OCI-LY1 (cell line): ENCODE data around the gene AKT1.

Source experiments
- H2AFZ ChIP-seq: fragments of 200-600 bp; sonication (generic), shearing (Covaris generic); 2 replicates; pipeline ENCODE4 v1.6.0; 2014; ENCODE audit warnings: antibody characterized with exemption, mild to moderate bottlenecking, low read length
- H3F3A ChIP-seq: fragments of 200-600 bp; sonication (generic), shearing (Covaris generic); 2 replicates; pipeline ENCODE4 v1.6.0; 2014; ENCODE audit warnings: mild to moderate bottlenecking, antibody characterized with exemption, low read length, moderate library complexity; ENCODE audit not compliant: insufficient read depth
- H3K27ac ChIP-seq: fragments of 200-600 bp; sonication (generic); 2 replicates; pipeline ENCODE4 v1.5.1; 2014; ENCODE audit warnings: low read length, mixed run types, mild to moderate bottlenecking, low read depth; ENCODE audit not compliant: poor library complexity, severe bottlenecking
- H3K27me3 ChIP-seq: fragments of 200-600 bp; sonication (generic); 2 replicates; pipeline ENCODE4 v1.6.0; 2014; ENCODE audit warnings: antibody characterized with exemption, mild to moderate bottlenecking, low read length, moderate library complexity; ENCODE audit not compliant: insufficient read depth
- H3K36me3 ChIP-seq: fragments of 200-600 bp; sonication (generic); 2 replicates; pipeline ENCODE4 v1.6.1; 2014; ENCODE audit warnings: mild to moderate bottlenecking, antibody characterized with exemption, low read length, moderate library complexity, mixed read lengths; ENCODE audit not compliant: insufficient read depth
- H3K4me1 ChIP-seq: fragments of 200-600 bp; sonication (generic); 2 replicates; pipeline ENCODE4 v1.5.1; 2014; ENCODE audit warnings: mild to moderate bottlenecking, low read length, moderate library complexity; ENCODE audit not compliant: insufficient read depth, severe bottlenecking
- H3K4me2 ChIP-seq: fragments of 200-600 bp; sonication (generic), shearing (Covaris generic); 2 replicates; pipeline ENCODE4 v1.6.1; 2014; ENCODE audit warnings: low read length
- H3K4me3 ChIP-seq: fragments of 200-600 bp; sonication (generic); 2 replicates; pipeline ENCODE4 v1.5.1; 2014; ENCODE audit warnings: low read length, low read depth, mild to moderate bottlenecking, mixed read lengths; ENCODE audit not compliant: poor library complexity, severe bottlenecking
- H3K79me2 ChIP-seq: fragments of 200-600 bp; shearing (Covaris generic); 2 replicates; pipeline ENCODE4 v1.6.1; 2016; ENCODE audit warnings: mixed run types, low read length, mixed read lengths; ENCODE audit not compliant: insufficient read depth
- H3K9ac ChIP-seq: fragments of 200-600 bp; sonication (generic), shearing (Covaris generic); 2 replicates; pipeline ENCODE4 v1.6.1; 2014; ENCODE audit warnings: mild to moderate bottlenecking, low read length, mixed read lengths
- H3K9me2 ChIP-seq: fragments of 200-600 bp; sonication (generic), shearing (Covaris generic); 2 replicates; pipeline ENCODE4 v1.6.1; 2014; ENCODE audit warnings: low read depth, mild to moderate bottlenecking, low read length, mixed read lengths
- H3K9me3 ChIP-seq: fragments of 200-600 bp; shearing (Covaris generic); 2 replicates; pipeline ENCODE4 v1.6.1; 2014; ENCODE audit warnings: low read length, mixed read lengths
- H4K20me1 ChIP-seq: fragments of 200-600 bp; sonication (generic), shearing (Covaris generic); 2 replicates; pipeline ENCODE4 v1.6.0; 2016; ENCODE audit warnings: mild to moderate bottlenecking, low read length; ENCODE audit not compliant: insufficient read depth
- CTCF ChIP-seq: fragments of 200-600 bp; sonication (generic), shearing (Covaris generic); IDR thresholded peaks from 2 replicates; pipeline ENCODE4 v1.5.1; 2017; ENCODE audit warnings: mild to moderate bottlenecking, antibody characterized with exemption, low read length, moderate library complexity, mixed read lengths
- EZH2 ChIP-seq: fragments of 200-600 bp; sonication (generic), shearing (Covaris generic); IDR thresholded peaks from 2 replicates; pipeline ENCODE4 v1.8.0; 2017; ENCODE audit warnings: borderline replicate concordance, mixed run types, mild to moderate bottlenecking, antibody characterized with exemption, low read length, moderate library complexity, mixed read lengths

The AKT1 gene

DNA sequence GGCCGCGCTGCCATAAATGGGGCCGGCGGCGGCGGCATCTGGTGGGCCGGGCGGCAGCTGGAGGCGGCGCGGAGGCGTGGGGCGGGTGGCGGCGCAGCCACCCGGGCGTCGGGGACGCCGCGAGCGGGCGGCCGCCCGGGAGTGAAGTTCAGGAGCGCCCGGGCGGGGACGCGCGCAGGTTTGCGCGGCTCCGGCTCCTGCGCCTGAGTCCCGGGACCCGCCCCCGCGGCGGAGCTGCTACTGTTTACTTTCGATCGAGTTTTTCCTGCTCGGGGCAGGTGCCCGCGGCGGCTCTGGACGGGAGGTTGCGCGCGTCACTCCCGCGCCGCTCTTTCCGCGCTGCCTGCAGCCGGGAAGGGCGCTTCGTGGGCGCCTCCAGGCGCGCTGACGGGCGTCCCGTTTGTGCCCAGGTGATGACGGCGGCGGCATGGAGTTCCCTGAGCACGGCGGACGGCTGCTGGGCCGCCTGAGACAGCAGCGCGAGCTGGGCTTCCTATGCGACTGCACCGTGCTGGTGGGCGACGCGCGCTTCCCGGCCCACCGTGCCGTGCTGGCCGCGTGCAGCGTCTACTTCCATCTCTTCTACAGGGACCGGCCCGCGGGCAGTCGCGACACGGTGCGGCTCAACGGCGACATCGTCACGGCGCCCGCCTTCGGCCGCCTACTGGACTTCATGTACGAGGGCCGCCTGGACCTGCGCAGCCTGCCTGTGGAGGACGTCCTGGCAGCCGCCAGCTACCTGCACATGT is 5.4 kb upstream of the AKT1 start, which contains the start of gene ZBTB42:
Gene ZBTB42 (plus strand): TSS at position 331 of the 749 bp plus-strand sequence. CDS start 97 bp downstream, at position 428.
- Histone ChIP-seq H3K9me3 (no peaks in the 10 kb centered on the region), H3K4me1 (peaks cover 43% of the 10 kb centered on the region), H3K36me3 (no peaks in the 10 kb centered on the region), H3K27ac (no peak within 1 kb of the TSS), H3K4me3 (peak within 1 kb of the TSS; percentile 61), H3F3A (peaks cover 9% of the 10 kb centered on the region), H4K20me1 (no peaks in the 10 kb centered on the region), H3K27me3 (peaks cover 14% of the 10 kb centered on the region), H3K9me2 (no peaks in the 10 kb centered on the region), H2AFZ (no peak within 1 kb of the TSS), H3K9ac (peak within 1 kb of the TSS; percentile 64; the same call in 1 of the 2 replicates), H3K4me2 (peak within 1 kb of the TSS; percentile 75), H3K79me2 (no peaks in the 10 kb centered on the region)
- TF ChIP-seq EZH2 (no peak), CTCF (no peak)

DNA sequence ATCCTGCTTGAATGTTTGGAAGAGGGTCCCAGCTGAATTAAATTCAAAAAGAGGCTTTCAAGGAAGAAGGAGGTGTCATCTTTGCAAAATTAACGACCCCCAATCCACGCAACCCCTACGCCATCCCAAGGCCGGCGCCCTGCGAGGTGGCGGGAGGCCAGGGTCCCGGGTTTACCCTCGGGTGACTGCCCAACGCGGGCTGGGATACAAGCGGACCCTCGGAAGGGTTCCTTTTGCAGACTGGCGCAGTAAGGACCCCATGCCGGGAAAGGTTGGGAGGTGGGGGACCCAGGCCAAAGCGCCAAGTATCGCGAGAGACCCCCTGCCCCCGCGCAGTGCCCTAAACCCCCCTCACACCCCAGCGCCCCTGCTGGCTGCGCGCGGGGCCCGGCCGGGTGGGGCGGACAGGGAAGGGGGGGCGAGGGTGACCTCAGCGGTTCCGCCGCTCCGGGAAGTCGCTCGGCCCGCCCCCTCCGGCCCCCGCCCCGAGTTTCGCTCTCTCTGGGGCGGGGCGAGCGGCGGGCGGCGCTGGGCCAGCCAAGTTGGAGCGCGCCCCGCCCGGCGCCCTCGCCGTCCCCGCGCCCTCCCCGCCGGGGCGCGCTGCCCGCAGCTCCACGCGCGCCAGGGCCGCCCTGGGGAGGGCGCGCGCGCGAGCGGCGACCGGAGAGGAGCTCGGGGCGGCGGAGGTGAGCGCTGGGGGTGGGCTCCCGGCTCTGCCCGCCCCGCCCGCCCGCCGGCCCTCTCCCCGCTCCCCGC is 4.6 kb upstream of the AKT1 start:
- H3K27ac ChIP-seq: no peak overlapping the region
- no peaks in the 10 kb centered on the region for H3K9me2 ChIP-seq
- H3K4me2 ChIP-seq: peak overlapping the region; percentile 59
- H3K9ac ChIP-seq: peak overlapping the region; percentile 64; the same call in 1 of the 2 replicates
- H3K4me1 ChIP-seq: peaks cover 45% of the 10 kb centered on the region
- H2AFZ ChIP-seq: no peak overlapping the region
- H4K20me1 ChIP-seq: no peaks in the 10 kb centered on the region
- no peaks in the 10 kb centered on the region for H3K9me3 ChIP-seq
- peaks cover 9% of the 10 kb centered on the region for H3F3A ChIP-seq
- H3K27me3 ChIP-seq: peaks cover 14% of the 10 kb centered on the region
- no peaks in the 10 kb centered on the region for H3K79me2 ChIP-seq
- no peak; the same call in 1 of the 2 replicates for TF ChIP-seq CTCF
- no peak for TF ChIP-seq EZH2
- peak overlapping the region; percentile 58 for H3K4me3 ChIP-seq
- H3K36me3 ChIP-seq: no peaks in the 10 kb centered on the region

- no peaks in the 10 kb centered on the region for H3K36me3 ChIP-seq
- no peaks in the 10 kb centered on the region for H3K9me2 ChIP-seq
- peak overlapping the region; percentile 58 for H3K4me3 ChIP-seq
- peaks cover 9% of the 10 kb centered on the region for H3F3A ChIP-seq
- H3K27me3 ChIP-seq: peaks cover 14% of the 10 kb centered on the region
- no peaks in the 10 kb centered on the region for H3K79me2 ChIP-seq
- no peak overlapping the region for H2AFZ ChIP-seq
- H3K4me2 ChIP-seq: peak overlapping the region; percentile 59
- peaks cover 45% of the 10 kb centered on the region for H3K4me1 ChIP-seq
- no peaks in the 10 kb centered on the region for H3K9me3 ChIP-seq
- H3K27ac ChIP-seq: no peak overlapping the region
- peak overlapping the region; percentile 64; the same call in 1 of the 2 replicates for H3K9ac ChIP-seq
- TF ChIP-seq CTCF: 0 out of 2 replicates have a peak, but pooled peaks have one; percentile 17
- no peak for TF ChIP-seq EZH2
- H4K20me1 ChIP-seq: no peaks in the 10 kb centered on the region
Observed at GRCh38 chr14:104799244-104800014, 3.9 kb upstream of the AKT1 start.
